Adrenal gland (tissue), 12 donors: ENCODE data around the gene FLACC1. TPM values are rescaled to one million over a fixed set of nuclear protein-coding genes. Genes with fewer than 3 reads are reported as not detected.

Experiments used
- DNase-seq, 7 donors: peaks; one replicate each; pipeline ENCODE4 v3.0.0-alpha.2; 2019 to 2020
- H3K27ac ChIP-seq, 5 donors: fragments of 200-600 bp; sonication (generic) in 4 of 5; 1 replicate in 3 of 5; 2 replicates in 2 of 5; pipeline versions ENCODE4 v1.5.1 to v1.8.0; 2016 to 2020; ENCODE audit warnings: mild to moderate bottlenecking in 1 of 5
- H3K27me3 ChIP-seq: fragments of 200-600 bp; 2 replicates; pipeline ENCODE4 v1.8.0; 2021
- H3K36me3 ChIP-seq, 2 donors: fragments of 200-600 bp; replicated peaks in 1 of 2; 1 replicate in 1 of 2; 2 replicates in 1 of 2; pipeline versions ENCODE4 v1.5.1 to v1.8.0; 2018 to 2022
- H3K4me1 ChIP-seq, 2 donors: fragments of 200-600 bp; replicated peaks in 1 of 2; 1 replicate in 1 of 2; 2 replicates in 1 of 2; pipeline versions ENCODE4 v1.5.1 to v1.8.0; 2018 to 2021
- H3K4me3 ChIP-seq, 4 donors: fragments of 200-600 bp; sonication (generic) in 3 of 4; one replicate each; pipeline ENCODE4 v1.5.1; 2016 to 2018
- H3K9me3 ChIP-seq, 3 donors: fragments of 200-600 bp; sonication (generic) in 1 of 3; replicated peaks in 1 of 3; 1 replicate in 2 of 3; 2 replicates in 1 of 3; pipeline versions ENCODE4 v1.5.1 to v1.8.0; 2016 to 2021
- CTCF ChIP-seq, 6 experiments: fragments of 450-650 bp in 4 of 6; fragments of 200-600 bp in 2 of 6; sonication (generic) in 1 of 6; IDR thresholded peaks; 1 replicate in 5 of 6; 2 replicates in 1 of 6; pipeline versions ENCODE4 v1.5.1 to v1.8.0; 2016 to 2021; ENCODE audit warnings: antibody characterized with exemption in 6 of 6, mild to moderate bottlenecking in 2 of 6, moderate library complexity in 1 of 6
- POLR2A ChIP-seq, 2 donors: fragments of 450-650 bp; IDR thresholded peaks; one replicate each; pipeline ENCODE4 v1.6.1; 2017; ENCODE audit warnings: antibody characterized with exemption in 2 of 2, mild to moderate bottlenecking in 2 of 2, moderate library complexity in 1 of 2
- WGBS, 4 donors: extraction: QIAGEN DNeasy Blood & Tissue Kit in 2 of 4; methylation state at CpG; one replicate each; pipeline versions ENCODE4 v1.1.5 to v1.1.7; 2013 to 2017; 5-methylcytosine and 5-hydroxymethylcytosine counted together
- intact Hi-C, 2 donors: fragments of 100-400 bp; cut with DNase I; formaldehyde crosslinking; loops; one replicate each; pipeline versions ENCODE4 v1.14.1 to v1.15.0; 2022 to 2023
- polyA plus RNA-seq, 3 donors: library from polyadenylated mRNA; stranded (reverse); fragments of 200-250 nt in 2 of 3; fragments of 350-450 nt in 1 of 3; fragmentation: Illumina TruSeq in 1 of 3; extraction: RNeasy Lipid Tissue Mini Kit (QIAGEN cat#74804) in 1 of 3; gene quantifications; one replicate each; pipeline ENCODE4 v1.2.3, GENCODE V29; 2013 to 2014
- total RNA-seq, 9 donors: library from RNA; depleted of rRNA in 4 of 9; stranded (reverse); fragments of >200 nt in 4 of 9; fragments of 120-200 nt in 1 of 9; fragmentation: NEBNext Ultra II Directional in 1 of 9; extraction: Animal tissue kit (Norgen Biotek cat#: 25700) in 1 of 9; gene quantifications; one replicate each; pipeline versions ENCODE4 v1.1.0 to v1.2.4, GENCODE V29; 2013 to 2023
- donor health status: healthy with polysubstance abuse.
- donor health status: Bipolar disorder and iron deficiency.
- donor health status: DM: yes; HTN: yes; CAD: no.
- donor health status: DM: no; HTN: no; CAD: no.
- donor health status: DM: no; HTN: no; CAD: no.
- donor health status: DM: yes; HTN: yes; CAD: no.

The FLACC1 gene
- total and polyA plus RNA-seq, 12 donors: 0.52 to 4.3 (median 1.9) TPM; not detected in 1

- no peak for DNase-seq
- Histone ChIP-seq H3K4me3 (no peak overlapping the region), H3K27me3 (no peaks in the 10 kb centered on the region), H3K4me1 (peaks cover 13 to 37% of the 10 kb centered on the region in 2 donors), H3K36me3 (peaks cover 0 to 1% of the 10 kb centered on the region in 2 donors), H3K27ac (peak overlapping the region; percentile 7 to 61 (median 51)), H3K9me3 (no peaks in the 10 kb centered on the region)
- intact Hi-C loops: no loop called here
- WGBS, 4 donors: 52 to 61% (median 59%) methylated on average over 6 of the region's 6 CpGs
- TF ChIP-seq CTCF (IDR thresholded peaks at IDR 0.05): no peak
- no peak for TF ChIP-seq POLR2A (IDR thresholded peaks at IDR 0.05)
Observed at GRCh38 chr2:201402651-201403562, 45.8 kb upstream of the FLACC1 start.

- Histone ChIP-seq H3K4me1 (peaks cover 13 to 30% of the 10 kb centered on the region in 2 donors), H3K9me3 (no peaks in the 10 kb centered on the region)
- intact Hi-C loops: no loop called here
Observed at GRCh38 chr2:201401815-201402214, 44.7 kb upstream of the FLACC1 start.

GRCh38 chr2:201396595-201396994 is 39.5 kb upstream of the FLACC1 start:
- Histone ChIP-seq H3K4me1 (no peaks in the 10 kb centered on the region), H3K36me3 (peaks cover 0 to 59% of the 10 kb centered on the region in 2 donors), H3K4me3 (no peak overlapping the region), H3K27me3 (no peaks in the 10 kb centered on the region), H3K27ac (no peak overlapping the region), H3K9me3 (no peaks in the 10 kb centered on the region)
- DNase-seq: no peak
- intact Hi-C loops: loop anchor here in 1 of 2 donors (10.0 kb wide), 1 partner anchor 68 kb away; no protein-coding TSS in a partner anchor
- TF ChIP-seq CTCF (IDR thresholded peaks at IDR 0.05): no peak
- no peak for TF ChIP-seq POLR2A (IDR thresholded peaks at IDR 0.05)
- WGBS, 4 donors: 81 to 92% (median 84%) methylated on average over 8 of the region's 8 CpGs

More at GRCh38 chr2:201401815-201402214, 44.7 kb upstream of the FLACC1 start:
- H3K4me3 ChIP-seq: no peak overlapping the region
- 89 to 95% (median 94%) methylated on average over 3 of the region's 3 CpGs for WGBS, 4 donors
- H3K27me3 ChIP-seq: no peaks in the 10 kb centered on the region
- peaks cover 0 to 12% of the 10 kb centered on the region in 2 donors for H3K36me3 ChIP-seq
- TF ChIP-seq CTCF (IDR thresholded peaks at IDR 0.05) (no peak), POLR2A (IDR thresholded peaks at IDR 0.05) (no peak)
- no peak for DNase-seq
- H3K27ac ChIP-seq: no peak overlapping the region

GRCh38 chr2:201383136-201383535 is 26.0 kb upstream of the FLACC1 start:
- DNase-seq: peak in 5 of 7 donors; percentile 29 to 73 (median 44)
- Histone ChIP-seq H3K36me3 (peaks cover 0 to 54% of the 10 kb centered on the region in 2 donors), H3K27me3 (no peaks in the 10 kb centered on the region), H3K9me3 (no peaks in the 10 kb centered on the region), H3K4me1 (no peaks in the 10 kb centered on the region), H3K4me3 (no peak overlapping the region), H3K27ac (peak overlapping the region in 1 of 5 donors; percentile 11)
- TF ChIP-seq CTCF (IDR thresholded peaks at IDR 0.05): no peak
- intact Hi-C loops: no loop called here
- WGBS, 4 donors: 44 to 80% (median 53%) methylated on average over 1 of the region's 1 CpG
